SK-N-MC (cell line): ENCODE results near the gene DUSP3.

ENCODE experiments used
- EZH2 ChIP-seq: fragments of 200-600 bp; sonication (generic); IDR thresholded peaks from one replicate; pipeline ENCODE4 v1.6.1; 2017; ENCODE audit warnings: antibody characterized with exemption
- FOXP2 ChIP-seq: optimal IDR thresholded peaks from 2 replicates; pipeline ENCODE3; 2011; ENCODE audit warnings: mild to moderate bottlenecking, moderate library complexity; ENCODE audit not compliant: insufficient read depth; ENCODE audit errors: extremely low read length, control extremely low read depth
- POLR2AphosphoS5 ChIP-seq: IDR thresholded peaks from 2 replicates; pipeline ENCODE4 v1.6.1; 2012; ENCODE audit warnings: mild to moderate bottlenecking, low read depth, low read length, borderline replicate concordance

GRCh38 chr17:43791589-43791988 is 12.8 kb upstream of the DUSP3 start:
- TF ChIP-seq POLR2AphosphoS5 (no peak), EZH2 (no peak), FOXP2 (no peak)
